ENCODE measurements around the gene BTBD16. TPM values are rescaled to one million over a fixed set of nuclear protein-coding genes. Genes with fewer than 3 reads are reported as not detected.

BTBD16 gene
- total and polyA plus RNA-seq, 2 of the 13 experiments (the other 11 are each of a cell fraction or from before 2014, with no cell fraction given), result 5.0 to 11.9 TPM

- TF ChIP-seq ARID5B (CRISPR knock-in tag; IDR thresholded peaks at IDR 0.05) (peak; percentile 86), ZNF788 (CRISPR knock-in tag; IDR thresholded peaks at IDR 0.05; ENCODE audit: borderline replicate concordance) (no peak; the same call in 1 of the 2 replicates), HOXA9 (CRISPR knock-in tag; IDR thresholded peaks at IDR 0.05; ENCODE audit: borderline replicate concordance) (no peak; the same call in 1 of the 2 replicates), PTBP1 (IDR thresholded peaks at IDR 0.05; ENCODE audit: low read depth, low read length, poor library complexity, severe bottlenecking) (peak; percentile 10), CCDC6 (CRISPR knock-in tag; IDR thresholded peaks at IDR 0.05) (peak; percentile 67; the same call in 1 of the 2 replicates), FOXK2 (IDR thresholded peaks at IDR 0.05) (peak; percentile 46; the same call in 1 of the 2 replicates), KLF16 (CRISPR knock-in tag; IDR thresholded peaks at IDR 0.05) (peak in 1 of 2 experiments; percentile 73; a peak in 1 of 4 replicates), ATF3 (CRISPR knock-in tag; IDR thresholded peaks at IDR 0.05) (peak; percentile 99), TRAFD1 (CRISPR knock-in tag; IDR thresholded peaks at IDR 0.05; ENCODE audit: borderline replicate concordance) (no peak), ZNF709 (CRISPR knock-in tag; IDR thresholded peaks at IDR 0.05) (peak; percentile 80; the same call in 1 of the 2 replicates), RFX5 (IDR thresholded peaks at IDR 0.05; ENCODE audit: low read depth, low read length) (peak; percentile 37; the same call in 1 of the 2 replicates), ZBTB2 (CRISPR knock-in tag; IDR thresholded peaks at IDR 0.05; ENCODE audit: low read depth) (0 out of 2 replicates have a peak, but pooled peaks have one; percentile 29), E2F5 (CRISPR knock-in tag; conservative IDR thresholded peaks at IDR 0.05) (no peak), SNAPC5 (CRISPR knock-in tag; IDR thresholded peaks at IDR 0.05; ENCODE audit: borderline replicate concordance) (no peak), ZNF441 (CRISPR knock-in tag; IDR thresholded peaks at IDR 0.05; ENCODE audit: borderline replicate concordance) (peak; percentile 18; the same call in 1 of the 2 replicates), SMAD3 (CRISPR knock-in tag; IDR thresholded peaks at IDR 0.05) (0 out of 2 replicates have a peak, but pooled peaks have one; percentile 53), SMYD3 (CRISPR knock-in tag; IDR thresholded peaks at IDR 0.05) (peak; percentile 69), ZNF121 (CRISPR knock-in tag; IDR thresholded peaks at IDR 0.05) (0 out of 2 replicates have a peak, but pooled peaks have one; percentile 55), BORCS8-MEF2B (CRISPR knock-in tag; IDR thresholded peaks at IDR 0.05) (peak; percentile 88), HDAC1 (CRISPR knock-in tag; IDR thresholded peaks at IDR 0.05) (peak; percentile 94)
Measured at GRCh38 chr10:122310311-122311050, 39.4 kb downstream of the BTBD16 start (continued).

Measured in HepG2 (cell line).